H9 (cell line): Measurements from ENCODE around the gene NACC1. TPM values are rescaled to one million over a fixed set of nuclear protein-coding genes. Genes with fewer than 3 reads are reported as not detected.

Experiments
- DNase-seq: peaks from one replicate; pipeline ENCODE4 v3.0.0-alpha.2; 2017
- H2AFZ ChIP-seq: one replicate; pipeline ENCODE4 v1.6.1; 2013; ENCODE audit warnings: mild to moderate bottlenecking, low read length, control low read depth, moderate library complexity
- H2AK5ac ChIP-seq: 2 replicates; pipeline ENCODE4 v1.6.1; 2013; ENCODE audit warnings: low read length, control low read depth, mixed read lengths; ENCODE audit not compliant: insufficient read length
- H2BK120ac ChIP-seq: one replicate; pipeline ENCODE4 v1.6.1; 2013; ENCODE audit warnings: low read depth, mild to moderate bottlenecking, low read length, control low read depth, inconsistent platforms; ENCODE audit not compliant: poor library complexity, severe bottlenecking
- H2BK12ac ChIP-seq: 2 replicates; pipeline ENCODE4 v1.6.1; 2013; ENCODE audit warnings: low read length, control low read depth, mixed read lengths, low read depth; ENCODE audit not compliant: insufficient read length
- H2BK15ac ChIP-seq: 2 replicates; pipeline ENCODE4 v1.6.1; 2013; ENCODE audit warnings: low read depth, low read length, control low read depth
- H2BK20ac ChIP-seq: one replicate; pipeline ENCODE4 v1.6.1; 2013; ENCODE audit warnings: low read depth, mild to moderate bottlenecking, low read length, control low read depth, inconsistent platforms; ENCODE audit not compliant: poor library complexity, severe bottlenecking
- H2BK5ac ChIP-seq: 2 replicates; pipeline ENCODE4 v1.6.1; 2013; ENCODE audit warnings: low read length, control low read depth, mixed read lengths; ENCODE audit not compliant: insufficient read length
- H3K14ac ChIP-seq: 2 replicates; pipeline ENCODE4 v1.6.1; 2013; ENCODE audit warnings: low read length, control low read depth; ENCODE audit not compliant: insufficient read depth
- H3K18ac ChIP-seq: 2 replicates; pipeline ENCODE4 v1.6.1; 2013; ENCODE audit warnings: low read depth, mild to moderate bottlenecking, mixed read lengths, low read length, control low read depth; ENCODE audit not compliant: insufficient read length
- H3K23ac ChIP-seq: 2 replicates; pipeline ENCODE4 v1.6.1; 2013; ENCODE audit warnings: low read length, control low read depth, mixed read lengths, low read depth; ENCODE audit not compliant: insufficient read length
- H3K23me2 ChIP-seq: 2 replicates; pipeline ENCODE4 v1.6.1; 2013; ENCODE audit warnings: low read depth, mild to moderate bottlenecking, mixed read lengths, low read length, control low read depth; ENCODE audit not compliant: insufficient read length, poor library complexity, severe bottlenecking
- H3K27ac ChIP-seq: 2 replicates; pipeline ENCODE4 v1.5.1; 2013; ENCODE audit warnings: low read length, control low read depth, mixed read lengths, low read depth; ENCODE audit not compliant: insufficient read length
- H3K27me3 ChIP-seq: 2 replicates; pipeline ENCODE4 v1.6.1; 2013; ENCODE audit warnings: low read length, control low read depth, inconsistent platforms; ENCODE audit not compliant: insufficient read depth
- H3K4ac ChIP-seq: 2 replicates; pipeline ENCODE4 v1.6.1; 2013; ENCODE audit warnings: low read depth, mild to moderate bottlenecking, control low read depth, inconsistent platforms, low read length, moderate library complexity
- H3K4me1 ChIP-seq: 2 replicates; pipeline ENCODE4 v1.6.1; 2013; ENCODE audit warnings: low read length, control low read depth, inconsistent platforms; ENCODE audit not compliant: insufficient read depth
- H3K4me2 ChIP-seq: 2 replicates; pipeline ENCODE4 v1.6.1; 2013; ENCODE audit warnings: low read length, control low read depth, mixed read lengths; ENCODE audit not compliant: insufficient read length, insufficient read depth
- H3K56ac ChIP-seq: 2 replicates; pipeline ENCODE4 v1.6.1; 2013; ENCODE audit warnings: low read depth, mild to moderate bottlenecking, mixed read lengths, low read length, control low read depth; ENCODE audit not compliant: insufficient read length
- H3K79me1 ChIP-seq: 2 replicates; pipeline ENCODE4 v1.6.1; 2013; ENCODE audit warnings: low read depth, mild to moderate bottlenecking, moderate library complexity, low read length, control low read depth, inconsistent platforms; ENCODE audit not compliant: insufficient read depth, poor library complexity, severe bottlenecking
- H3K79me2 ChIP-seq: 2 replicates; pipeline ENCODE4 v1.6.1; 2013; ENCODE audit warnings: low read length, control low read depth, inconsistent platforms; ENCODE audit not compliant: insufficient read depth
- H3K9ac ChIP-seq: 2 replicates; pipeline ENCODE4 v1.6.1; 2013; ENCODE audit warnings: low read length, control low read depth, mixed read lengths; ENCODE audit not compliant: insufficient read length; ENCODE audit errors: extremely low read depth
- H3K9me3 ChIP-seq: one replicate; pipeline ENCODE4 v1.6.1; 2013; ENCODE audit warnings: low read depth, low read length, inconsistent platforms; ENCODE audit not compliant: control insufficient read depth
- H3T11ph ChIP-seq: one replicate; pipeline ENCODE4 v1.6.1; 2013; ENCODE audit warnings: mild to moderate bottlenecking, low read length, control low read depth, inconsistent platforms
- H4K20me1 ChIP-seq: one replicate; pipeline ENCODE4 v1.6.1; 2013; ENCODE audit not compliant: control insufficient read depth, insufficient read length, insufficient read depth
- H4K5ac ChIP-seq: 2 replicates; pipeline ENCODE4 v1.6.1; 2013; ENCODE audit warnings: low read depth, mild to moderate bottlenecking, mixed read lengths, low read length, control low read depth; ENCODE audit not compliant: insufficient read length
- H4K8ac ChIP-seq: replicated peaks from 2 replicates; pipeline ENCODE4 v1.6.1; 2013; ENCODE audit warnings: low read length, control low read depth, mixed read lengths, low read depth; ENCODE audit not compliant: insufficient read length
- H4K91ac ChIP-seq: 2 replicates; pipeline ENCODE4 v1.6.1; 2013; ENCODE audit warnings: low read depth, mild to moderate bottlenecking, moderate library complexity, mixed read lengths, low read length, control low read depth; ENCODE audit not compliant: insufficient read length
- H3K27ac Mint-ChIP-seq, 3 experiments: 2 replicates in 2 of 3; 3 replicates in 1 of 3; pipeline ENCODE4 v1.8.0; 2020 to 2021; ENCODE audit warnings: mixed read lengths in 3 of 3, mild to moderate bottlenecking in 1 of 3, moderate library complexity in 1 of 3
- H3K27me3 Mint-ChIP-seq: 2 replicates; pipeline ENCODE4 v1.8.0; 2021; ENCODE audit warnings: low read depth, mild to moderate bottlenecking, moderate library complexity, mixed read lengths
- H3K36me3 Mint-ChIP-seq, 3 experiments: 2 replicates in 2 of 3; 3 replicates in 1 of 3; pipeline ENCODE4 v1.8.0; 2020 to 2021; ENCODE audit warnings: low read depth in 3 of 3, mixed read lengths in 3 of 3; ENCODE audit not compliant: insufficient read depth in 1 of 3
- H3K4me1 Mint-ChIP-seq, 2 experiments: 2 replicates each; pipeline ENCODE4 v1.8.0; 2020; ENCODE audit warnings: mixed read lengths in 2 of 2
- H3K4me3 Mint-ChIP-seq, 2 experiments: 2 replicates in 1 of 2; 3 replicates in 1 of 2; pipeline ENCODE4 v1.8.0; 2020 to 2021; ENCODE audit warnings: mild to moderate bottlenecking in 2 of 2, mixed read lengths in 2 of 2, moderate library complexity in 1 of 2
- H3K9me3 Mint-ChIP-seq, 2 experiments: 2 replicates in 1 of 2; 3 replicates in 1 of 2; pipeline ENCODE4 v1.8.0; 2020; ENCODE audit warnings: mild to moderate bottlenecking in 2 of 2, mixed read lengths in 2 of 2, moderate library complexity in 1 of 2
- CTCF ChIP-seq: fragments of 200-600 bp; sonication (generic); conservative IDR thresholded peaks from 3 replicates; pipeline ENCODE4 v1.8.0; 2021; ENCODE audit warnings: antibody characterized with exemption, mild to moderate bottlenecking
- WGBS: extraction: QIAGEN DNeasy Blood & Tissue Kit; methylation state at CpG from one replicate; pipeline ENCODE4 v1.1.7; 2013; ENCODE audit warnings: missing lambda C conversion rate, low lambda C conversion rate, mixed read lengths; ENCODE audit not compliant: insufficient read length; ENCODE audit errors: extremely low coverage; 5-methylcytosine and 5-hydroxymethylcytosine counted together
- total RNA-seq: library from RNA; stranded (reverse); gene quantifications from 2 replicates; pipeline ENCODE4 v1.2.1, GENCODE V29; 2021

Gene NACC1
- total RNA-seq, 1 experiment from 2014 or later = 198 TPM

GRCh38 chr19:13102666-13103580, 15.1 kb upstream of the NACC1 start, which contains the start of gene LYL1:
LYL1 (minus strand) TSS chr19:13102858; CDS start chr19:13101171, 1,687 bp downstream.
- Histone ChIP-seq H2BK120ac (no peak within 1 kb of the TSS), H3K9ac (no peak within 1 kb of the TSS), H4K91ac (no peak within 1 kb of the TSS), H3K23me2 (peaks cover 3% of the 10 kb centered on the region), H3K9me3 (no peaks in the 10 kb centered on the region), H2BK20ac (no peak within 1 kb of the TSS), H3K18ac (no peak within 1 kb of the TSS), H4K20me1 (peaks cover 3% of the 10 kb centered on the region), H3K14ac (no peak within 1 kb of the TSS; the same call in 1 of the 2 replicates), H3K79me1 (no peaks in the 10 kb centered on the region), H2BK5ac (no peak within 1 kb of the TSS), H3K27ac (no peak within 1 kb of the TSS), H2AFZ (no peak within 1 kb of the TSS), H4K5ac (no peak within 1 kb of the TSS), H3K4me1 (no peaks in the 10 kb centered on the region), H3K23ac (no peak within 1 kb of the TSS), H3K79me2 (no peaks in the 10 kb centered on the region), H3K4ac (no peak within 1 kb of the TSS), H3T11ph (no peak within 1 kb of the TSS), H2AK5ac (no peak within 1 kb of the TSS), H4K8ac (no peak within 1 kb of the TSS), H3K4me2 (peak within 1 kb of the TSS; percentile 20), H3K27me3 (peaks cover 23% of the 10 kb centered on the region; the same call in 1 of the 2 replicates), H2BK12ac (no peak within 1 kb of the TSS), H3K56ac (no peak within 1 kb of the TSS), H2BK15ac (no peak within 1 kb of the TSS)
- Mint-ChIP-seq H3K36me3 (peaks cover 6 to 7% (median 7%) of the 10 kb centered on the region in 3 experiments), H3K4me1 (peaks cover 14 to 20% of the 10 kb centered on the region in 2 experiments), H3K27ac (no peak within 1 kb of the TSS), H3K4me3 (peak within 1 kb of the TSS; percentile 33 to 68; a peak in 3 of 5 replicates), H3K27me3 (peaks cover 47% of the 10 kb centered on the region), H3K9me3 (peaks cover 3 to 7% of the 10 kb centered on the region in 2 experiments; a peak in 3 of 5 replicates)
- peak; percentile 70 for DNase-seq
- TF ChIP-seq CTCF = no peak; the same call in 2 of the 3 replicates
- no CpG with 5 or more reads among the region's 47 CpGs for WGBS
